DND-41 (cell line): ENCODE data around the gene MOB3B.

Source experiments
- ATAC-seq: fragments of 200-7000 bp; cut with Tn5 transposase; 3 replicates; pipeline ENCODE4 v1.9.1; 2021; ENCODE audit warnings: low read depth; ENCODE audit not compliant: insufficient read depth
- DNase-seq: peaks from one replicate; pipeline ENCODE4 v3.0.0-alpha.2; 2020
- H2AFZ ChIP-seq: 2 replicates; pipeline ENCODE4 v1.6.0; 2012; ENCODE audit warnings: low read depth, low read length
- H3K27ac ChIP-seq: 2 replicates; pipeline ENCODE4 v1.5.1; 2012; ENCODE audit warnings: low read length, inconsistent platforms
- H3K27me3 ChIP-seq: fragments of 200-600 bp; sonication (generic); 2 replicates; pipeline ENCODE4 v1.6.0; 2012; ENCODE audit warnings: low read length, mild to moderate bottlenecking, inconsistent platforms; ENCODE audit not compliant: insufficient read depth, poor library complexity
- H3K36me3 ChIP-seq: 2 replicates; pipeline ENCODE4 v1.5.1; 2012; ENCODE audit warnings: low read length, inconsistent platforms; ENCODE audit not compliant: insufficient read depth
- H3K4me1 ChIP-seq: 2 replicates; pipeline ENCODE4 v1.5.1; 2012; ENCODE audit warnings: mild to moderate bottlenecking, low read length; ENCODE audit not compliant: insufficient read depth
- H3K4me2 ChIP-seq: 2 replicates; pipeline ENCODE4 v1.6.0; 2012; ENCODE audit warnings: mild to moderate bottlenecking, moderate library complexity, low read length, inconsistent platforms; ENCODE audit not compliant: insufficient read depth
- H3K4me3 ChIP-seq, 2 experiments: fragments of 200-600 bp in 1 of 2; shearing (Covaris generic) in 1 of 2; 2 replicates each; pipeline ENCODE4 v1.5.1; 2012 to 2016; ENCODE audit warnings: inconsistent platforms in 2 of 2, low read length in 2 of 2, mild to moderate bottlenecking in 2 of 2, low read depth in 1 of 2, moderate library complexity in 1 of 2
- H3K79me2 ChIP-seq: 2 replicates; pipeline ENCODE4 v1.6.0; 2012; ENCODE audit warnings: low read length, inconsistent platforms; ENCODE audit not compliant: insufficient read depth
- H3K9ac ChIP-seq: 2 replicates; pipeline ENCODE4 v1.6.0; 2012; ENCODE audit warnings: low read depth, mild to moderate bottlenecking, inconsistent platforms, low read length, moderate library complexity
- H3K9me3 ChIP-seq: 2 replicates; pipeline ENCODE4 v1.5.1; 2012; ENCODE audit warnings: low read length, moderate library complexity, mild to moderate bottlenecking, inconsistent platforms; ENCODE audit not compliant: insufficient read depth, severe bottlenecking
- H4K20me1 ChIP-seq: 2 replicates; pipeline ENCODE4 v1.6.0; 2012; ENCODE audit warnings: low read length; ENCODE audit not compliant: insufficient read depth
- EZH2 ChIP-seq: IDR thresholded peaks from 3 replicates; pipeline ENCODE4 v1.6.1; 2012; ENCODE audit warnings: borderline replicate concordance, low read depth, mild to moderate bottlenecking, moderate library complexity, low read length, inconsistent platforms; ENCODE audit not compliant: severe bottlenecking
- TF ChIP-seq, protein P1 (sequence below): IDR thresholded peaks from 2 replicates; pipeline ENCODE4 v1.5.1; 2012; ENCODE audit warnings: borderline replicate concordance, low read length, moderate library complexity, mild to moderate bottlenecking; ENCODE audit not compliant: poor library complexity, severe bottlenecking; ENCODE audit errors: extremely low read depth

MOB3B gene

DNA sequence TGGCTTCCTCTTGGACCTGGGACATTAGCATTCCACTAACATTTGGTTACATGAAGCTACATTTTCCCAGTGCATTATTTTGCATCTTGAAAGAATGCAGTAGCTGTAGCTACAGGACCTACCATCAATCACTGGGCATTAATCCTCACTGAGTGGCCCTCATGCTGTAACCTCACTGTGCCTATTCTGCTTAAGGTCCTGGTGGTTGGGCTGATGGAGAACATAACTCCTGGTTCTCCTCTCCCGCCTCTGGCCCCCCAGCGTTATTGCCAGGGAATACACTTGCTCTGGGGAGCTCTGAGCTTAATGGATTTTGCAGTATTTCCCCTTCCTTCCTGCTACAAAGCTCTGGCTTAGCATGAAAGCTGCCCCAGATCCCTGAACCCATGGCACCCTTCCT is 121.1 kb downstream of the MOB3B start:
- Histone ChIP-seq H2AFZ (no peak overlapping the region), H3K4me2 (no peak overlapping the region), H3K79me2 (no peaks in the 10 kb centered on the region), H3K27ac (no peak overlapping the region), H3K9ac (no peak overlapping the region), H3K36me3 (no peaks in the 10 kb centered on the region), H3K9me3 (no peaks in the 10 kb centered on the region), H3K27me3 (no peaks in the 10 kb centered on the region), H4K20me1 (no peaks in the 10 kb centered on the region), H3K4me3 (no peak overlapping the region), H3K4me1 (no peaks in the 10 kb centered on the region)
- no peak for DNase-seq
- ATAC-seq: no peak
- TF ChIP-seq EZH2: no peak
- TF ChIP-seq, protein P1, sequence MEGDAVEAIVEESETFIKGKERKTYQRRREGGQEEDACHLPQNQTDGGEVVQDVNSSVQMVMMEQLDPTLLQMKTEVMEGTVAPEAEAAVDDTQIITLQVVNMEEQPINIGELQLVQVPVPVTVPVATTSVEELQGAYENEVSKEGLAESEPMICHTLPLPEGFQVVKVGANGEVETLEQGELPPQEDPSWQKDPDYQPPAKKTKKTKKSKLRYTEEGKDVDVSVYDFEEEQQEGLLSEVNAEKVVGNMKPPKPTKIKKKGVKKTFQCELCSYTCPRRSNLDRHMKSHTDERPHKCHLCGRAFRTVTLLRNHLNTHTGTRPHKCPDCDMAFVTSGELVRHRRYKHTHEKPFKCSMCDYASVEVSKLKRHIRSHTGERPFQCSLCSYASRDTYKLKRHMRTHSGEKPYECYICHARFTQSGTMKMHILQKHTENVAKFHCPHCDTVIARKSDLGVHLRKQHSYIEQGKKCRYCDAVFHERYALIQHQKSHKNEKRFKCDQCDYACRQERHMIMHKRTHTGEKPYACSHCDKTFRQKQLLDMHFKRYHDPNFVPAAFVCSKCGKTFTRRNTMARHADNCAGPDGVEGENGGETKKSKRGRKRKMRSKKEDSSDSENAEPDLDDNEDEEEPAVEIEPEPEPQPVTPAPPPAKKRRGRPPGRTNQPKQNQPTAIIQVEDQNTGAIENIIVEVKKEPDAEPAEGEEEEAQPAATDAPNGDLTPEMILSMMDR: no peak

- H3K4me3 ChIP-seq: no peak overlapping the region
- no peaks in the 10 kb centered on the region for H4K20me1 ChIP-seq
- no peaks in the 10 kb centered on the region for H3K36me3 ChIP-seq
- no peak overlapping the region for H3K9ac ChIP-seq
- no peak overlapping the region for H2AFZ ChIP-seq
- no peaks in the 10 kb centered on the region for H3K27me3 ChIP-seq
- H3K27ac ChIP-seq: no peak overlapping the region
- H3K9me3 ChIP-seq: no peaks in the 10 kb centered on the region
- no peak for DNase-seq
- H3K4me2 ChIP-seq: no peak overlapping the region
- no peak for TF ChIP-seq EZH2
- TF ChIP-seq, protein P1: no peak
- no peak for ATAC-seq
- no peaks in the 10 kb centered on the region for H3K4me1 ChIP-seq
- no peaks in the 10 kb centered on the region for H3K79me2 ChIP-seq
These were observed 121.6 kb downstream of the MOB3B start for GRCh38 chr9:27408001-27408400.

DNA sequence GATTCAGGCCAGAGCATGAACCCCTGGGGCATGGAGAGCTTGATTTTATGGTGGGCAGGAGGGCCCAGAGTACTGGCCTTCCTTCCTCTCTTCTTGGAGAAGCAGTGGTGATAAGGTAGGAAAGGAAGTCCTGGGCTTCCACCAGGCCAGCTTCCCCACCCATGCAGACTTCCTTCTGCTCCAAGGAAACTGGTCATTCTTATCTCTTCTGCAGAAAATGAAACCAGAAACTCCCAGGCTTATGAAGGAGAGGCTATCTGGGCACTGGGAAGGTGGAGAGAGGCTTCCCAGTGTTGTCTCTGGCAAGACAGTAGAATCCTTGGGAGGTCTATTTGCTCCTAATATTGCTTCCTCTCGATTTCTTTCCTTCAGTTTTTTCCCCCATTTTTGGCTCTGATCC is 122.1 kb downstream of the MOB3B start:
- TF ChIP-seq, protein P1: no peak
- TF ChIP-seq EZH2: no peak
- no peak overlapping the region for H3K4me3 ChIP-seq
- H2AFZ ChIP-seq: no peak overlapping the region
- no peaks in the 10 kb centered on the region for H3K79me2 ChIP-seq
- no peaks in the 10 kb centered on the region for H3K36me3 ChIP-seq
- H3K4me1 ChIP-seq: no peaks in the 10 kb centered on the region
- H3K9me3 ChIP-seq: no peaks in the 10 kb centered on the region
- no peak overlapping the region for H3K27ac ChIP-seq
- no peaks in the 10 kb centered on the region for H3K27me3 ChIP-seq
- no peak overlapping the region for H3K9ac ChIP-seq
- H4K20me1 ChIP-seq: no peaks in the 10 kb centered on the region
- DNase-seq: no peak
- H3K4me2 ChIP-seq: no peak overlapping the region
- no peak for ATAC-seq

- no peaks in the 10 kb centered on the region for H3K27me3 ChIP-seq
- H3K9me3 ChIP-seq: no peaks in the 10 kb centered on the region
- H3K9ac ChIP-seq: no peak overlapping the region
- no peak overlapping the region for H3K27ac ChIP-seq
- no peak overlapping the region for H2AFZ ChIP-seq
- TF ChIP-seq EZH2: no peak
- TF ChIP-seq, protein P1: no peak
- no peak overlapping the region for H3K4me2 ChIP-seq
- ATAC-seq (no peak), DNase-seq (no peak)
- H3K79me2 ChIP-seq: no peaks in the 10 kb centered on the region
- no peaks in the 10 kb centered on the region for H3K4me1 ChIP-seq
- H4K20me1 ChIP-seq: no peaks in the 10 kb centered on the region
- H3K4me3 ChIP-seq: no peak overlapping the region
- no peaks in the 10 kb centered on the region for H3K36me3 ChIP-seq
These were observed 125.0 kb downstream of the MOB3B start for GRCh38 chr9:27404661-27405060.
